ENCODE results near the gene KIRREL3.

DNA sequence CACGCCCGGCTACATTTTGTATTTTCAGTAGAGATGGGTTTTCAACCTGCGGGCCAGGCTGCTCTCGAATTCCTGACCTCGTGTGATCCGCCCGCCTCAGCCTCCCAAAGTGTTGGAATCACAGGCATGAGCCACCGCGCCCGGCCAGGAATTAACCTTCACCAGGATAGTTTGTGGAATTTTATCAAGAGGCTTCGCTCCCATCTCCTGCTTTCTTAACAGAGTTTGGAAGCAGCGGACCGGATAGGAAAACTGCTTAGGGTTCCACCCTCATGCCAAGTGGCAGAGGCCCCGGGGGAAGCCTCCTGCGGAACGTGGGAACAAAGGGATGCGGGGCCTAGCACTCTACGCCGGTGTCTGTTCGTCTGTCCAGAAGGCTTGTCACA lies 415.2 kb downstream of the KIRREL3 start:
- no peak for TF ChIP-seq CTCF (conservative IDR thresholded peaks at IDR 0.05; ENCODE audit: low read depth, low read length)
- no peak for TF ChIP-seq EZH2 (IDR thresholded peaks at IDR 0.05; ENCODE audit: low read length, unreplicated experiment)

Data from PC-3 (cell line).